ENCODE results near the gene ZBTB11. TPM values are rescaled to one million over a fixed set of nuclear protein-coding genes. Genes with fewer than 3 reads are reported as not detected.
"Not testable (repeated sequence)": the region's sequence is repeated elsewhere in the genome, so short reads cannot be mapped to it uniquely, and the experiment has no call there.

Gene ZBTB11
- total RNA-seq, 4 donors from 2014 or later, result 22.1 to 34.2 (median 26.7) TPM

GRCh38 chr3:101689286-101689685, 12.4 kb upstream of the ZBTB11 start:
- no peak for DNase-seq (ENCODE audit: low spot score in 2 of 2)
- H3K4me3 ChIP-seq (ENCODE audit: low read depth, poor library complexity, severe bottlenecking), result no peak overlapping the region
- TF ChIP-seq, protein P1, sequence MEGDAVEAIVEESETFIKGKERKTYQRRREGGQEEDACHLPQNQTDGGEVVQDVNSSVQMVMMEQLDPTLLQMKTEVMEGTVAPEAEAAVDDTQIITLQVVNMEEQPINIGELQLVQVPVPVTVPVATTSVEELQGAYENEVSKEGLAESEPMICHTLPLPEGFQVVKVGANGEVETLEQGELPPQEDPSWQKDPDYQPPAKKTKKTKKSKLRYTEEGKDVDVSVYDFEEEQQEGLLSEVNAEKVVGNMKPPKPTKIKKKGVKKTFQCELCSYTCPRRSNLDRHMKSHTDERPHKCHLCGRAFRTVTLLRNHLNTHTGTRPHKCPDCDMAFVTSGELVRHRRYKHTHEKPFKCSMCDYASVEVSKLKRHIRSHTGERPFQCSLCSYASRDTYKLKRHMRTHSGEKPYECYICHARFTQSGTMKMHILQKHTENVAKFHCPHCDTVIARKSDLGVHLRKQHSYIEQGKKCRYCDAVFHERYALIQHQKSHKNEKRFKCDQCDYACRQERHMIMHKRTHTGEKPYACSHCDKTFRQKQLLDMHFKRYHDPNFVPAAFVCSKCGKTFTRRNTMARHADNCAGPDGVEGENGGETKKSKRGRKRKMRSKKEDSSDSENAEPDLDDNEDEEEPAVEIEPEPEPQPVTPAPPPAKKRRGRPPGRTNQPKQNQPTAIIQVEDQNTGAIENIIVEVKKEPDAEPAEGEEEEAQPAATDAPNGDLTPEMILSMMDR (IDR thresholded peaks at IDR 0.05), result no peak
- no peak for TF ChIP-seq POLR2A (IDR thresholded peaks at IDR 0.05)
- WGBS, 2 donors, result 83 to 89% methylated on average over 2 of the region's 2 CpGs
- intact Hi-C loops (cut with DNase I; ENCODE audit: low total_unique reads), result loop anchor here (5.0 kb wide), 1 partner anchor 138 kb away; no protein-coding TSS in a partner anchor

- peak in 1 of 2 donors; percentile 33 for DNase-seq (ENCODE audit: low spot score in 2 of 2)
- WGBS, 2 donors, result 29 to 39% methylated on average over 24 to 25 of the region's 25 CpGs
- intact Hi-C loops (cut with DNase I; ENCODE audit: low total_unique reads), result loop anchor here (5.0 kb wide), 1 partner anchor 140 kb away; no protein-coding TSS in a partner anchor
- TF ChIP-seq, protein P1 (IDR thresholded peaks at IDR 0.05), result no peak
- TF ChIP-seq POLR2A (IDR thresholded peaks at IDR 0.05), result no peak
- peak overlapping the region; percentile 37 for H3K4me3 ChIP-seq (ENCODE audit: low read depth, poor library complexity, severe bottlenecking)
Observed at GRCh38 chr3:101687142-101687931, 10.4 kb upstream of the ZBTB11 start.

- intact Hi-C loops (cut with DNase I; ENCODE audit: low total_unique reads), result loop anchor here (5.0 kb wide), 1 partner anchor 141 kb away; no protein-coding TSS in a partner anchor
- no peak for DNase-seq (ENCODE audit: low spot score in 2 of 2)
- 1 to 4% methylated on average over 11 of the region's 11 CpGs for WGBS, 2 donors
- TF ChIP-seq, protein P1 (IDR thresholded peaks at IDR 0.05), result no peak
- no peak for TF ChIP-seq POLR2A (IDR thresholded peaks at IDR 0.05)
- H3K4me3 ChIP-seq (ENCODE audit: low read depth, poor library complexity, severe bottlenecking), result peak overlapping the region; percentile 66
Observed at GRCh38 chr3:101685870-101686307, 9.0 kb upstream of the ZBTB11 start.

DNA sequence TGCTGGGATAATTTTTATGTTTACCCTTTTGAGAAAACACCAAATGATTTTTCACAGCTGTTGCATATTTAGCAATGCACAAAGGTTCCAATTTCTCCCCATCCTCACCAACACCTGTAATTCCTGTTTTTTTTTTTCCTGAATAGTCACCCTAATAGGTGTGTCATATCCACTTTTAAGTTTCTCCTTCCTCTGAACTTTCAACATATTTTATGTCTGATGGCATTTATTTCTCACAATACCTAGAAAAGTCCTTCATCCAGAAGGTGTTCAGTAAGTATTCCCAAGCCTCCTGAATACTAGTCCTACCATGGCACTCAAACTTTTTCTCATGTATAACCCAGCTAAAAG, 8.1 kb upstream of the ZBTB11 start:
- intact Hi-C loops (cut with DNase I; ENCODE audit: low total_unique reads), result loop anchor here (5.0 kb wide), 1 partner anchor 142 kb away; no protein-coding TSS in a partner anchor
- TF ChIP-seq, protein P1 (IDR thresholded peaks at IDR 0.05), result no peak
- TF ChIP-seq POLR2A (IDR thresholded peaks at IDR 0.05), result no peak
- no peak for DNase-seq (ENCODE audit: low spot score in 2 of 2)
- no peak overlapping the region for H3K4me3 ChIP-seq (ENCODE audit: low read depth, poor library complexity, severe bottlenecking)

GRCh38 chr3:101680466-101680865, 3.5 kb upstream of the ZBTB11 start:
- WGBS, 2 donors, result 92 to 96% methylated on average over 4 of the region's 4 CpGs
- intact Hi-C loops (cut with DNase I; ENCODE audit: low total_unique reads), result no loop called here
- no peak overlapping the region for H3K4me3 ChIP-seq (ENCODE audit: low read depth, poor library complexity, severe bottlenecking)
- TF ChIP-seq POLR2A (IDR thresholded peaks at IDR 0.05), result no peak
- TF ChIP-seq, protein P1 (IDR thresholded peaks at IDR 0.05), result no peak
- no peak for DNase-seq (ENCODE audit: low spot score in 2 of 2)

DNA sequence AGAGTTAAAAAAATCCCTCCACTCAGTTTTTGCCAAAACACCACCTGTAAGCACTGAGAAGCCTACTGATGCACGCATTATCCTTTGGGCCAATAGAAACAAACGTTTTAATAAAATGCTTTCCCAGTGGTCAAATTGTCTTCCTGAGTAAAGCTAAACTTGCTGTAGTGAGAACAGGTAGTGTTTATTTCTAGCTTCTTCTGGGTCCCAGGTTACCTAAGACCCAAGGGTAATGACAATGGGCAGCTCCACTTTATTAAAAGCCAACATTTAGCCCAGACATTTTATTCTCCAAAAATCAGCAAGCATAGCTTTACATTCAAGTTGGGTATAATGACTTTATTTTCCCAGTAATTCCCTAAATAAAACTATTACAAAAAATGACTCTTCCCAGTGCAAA, 1.9 kb upstream of the ZBTB11 start:
- WGBS, 2 donors, result 56 to 57% methylated on average over 2 of the region's 2 CpGs
- DNase-seq (ENCODE audit: low spot score in 2 of 2); H3K4me3 ChIP-seq (ENCODE audit: low read depth, poor library complexity, severe bottlenecking); intact Hi-C loops (cut with DNase I; ENCODE audit: low total_unique reads): not testable (repeated sequence)

All from lower leg skin (tissue), 4 donors.